DMS53 (cell line): ENCODE results near the gene MYCBP2.
"Not testable (repeated sequence)": the region's sequence is repeated elsewhere in the genome, so short reads cannot be mapped to it uniquely, and the experiment has no call there.

Experiments
- DNase-seq: peaks from one replicate; lab custom pipeline; 2025; lab: John Stamatoyannopoulos, UW

Gene MYCBP2

DNA sequence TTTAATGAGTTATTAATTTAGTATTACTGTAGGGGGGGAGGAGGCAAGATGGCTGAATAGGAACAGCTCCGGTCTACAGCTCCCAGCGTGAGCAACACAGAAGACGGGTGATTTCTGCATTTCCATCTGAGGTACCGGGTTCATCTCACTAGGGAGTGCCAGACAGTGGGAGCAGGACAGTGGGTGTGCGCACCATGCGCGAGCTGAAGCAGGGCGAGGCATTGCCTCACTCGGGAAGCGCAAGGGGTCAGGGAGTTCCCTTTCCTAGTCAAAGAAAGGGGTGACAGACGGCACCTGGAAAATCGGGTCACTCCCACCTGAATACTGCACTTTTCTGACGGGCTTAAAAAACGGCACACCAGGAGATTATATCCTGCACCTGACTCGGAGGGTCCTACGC lies 127.9 kb downstream of the MYCBP2 start:
- not testable (repeated sequence) for DNase-seq

GRCh38 chr13:77196052-77196618 lies 130.8 kb downstream of the MYCBP2 start:
- no peak for DNase-seq

DNA sequence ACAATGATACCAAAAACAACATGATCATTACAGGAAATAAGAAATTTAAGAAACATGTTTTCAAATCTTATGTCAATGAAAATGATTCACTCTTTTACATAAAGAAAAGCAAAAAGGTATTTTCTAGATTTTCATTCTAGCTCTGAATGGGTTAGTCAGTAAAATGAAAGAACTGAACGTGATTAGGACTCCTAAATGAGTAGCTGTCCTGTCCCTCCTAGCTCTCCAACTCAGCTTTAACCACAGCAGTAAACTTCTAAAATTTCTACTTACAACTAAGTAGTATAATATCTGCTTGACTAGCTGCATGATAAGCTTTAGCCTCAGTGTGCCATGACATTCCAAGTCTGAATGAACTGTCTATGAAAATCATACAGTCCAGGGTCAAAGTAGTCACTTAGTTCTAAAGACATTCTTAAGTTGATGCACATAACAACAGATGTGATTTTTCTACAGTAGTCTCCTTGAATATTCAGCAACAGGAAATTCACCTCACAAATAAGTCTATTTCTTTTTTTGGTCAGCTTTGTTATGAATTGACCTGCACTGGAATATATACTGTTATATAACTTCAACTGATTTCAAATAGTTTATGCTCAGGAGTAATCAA lies 136.4 kb downstream of the MYCBP2 start:
- DNase-seq: no peak

DNA sequence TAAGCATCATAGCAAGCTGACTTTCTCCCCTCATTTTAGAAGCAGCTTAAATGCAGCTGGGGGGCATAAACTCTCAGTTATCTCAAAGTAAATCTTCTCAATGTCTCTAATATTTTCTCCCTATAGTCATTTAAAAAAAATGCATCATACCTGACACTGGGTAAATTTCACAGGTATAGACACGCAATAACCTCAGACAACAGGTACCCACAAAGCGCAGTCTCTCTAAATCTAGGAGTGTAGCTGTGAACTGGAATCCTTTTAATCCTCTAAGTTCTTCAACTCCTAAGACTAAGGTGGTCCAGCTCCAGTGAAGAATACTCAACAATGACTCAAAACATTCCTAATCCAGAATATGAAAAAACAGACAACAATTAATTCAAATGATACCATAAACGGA lies 141.2 kb downstream of the MYCBP2 start:
- DNase-seq: no peak

- DNase-seq: no peak
Measured at GRCh38 chr13:77184455-77184854, 142.4 kb downstream of the MYCBP2 start.

GRCh38 chr13:77180011-77180410 lies 146.9 kb downstream of the MYCBP2 start:
- DNase-seq: no peak

GRCh38 chr13:77177646-77178045 lies 149.2 kb downstream of the MYCBP2 start:
- DNase-seq: no peak

GRCh38 chr13:77176350-77176749 lies 150.5 kb downstream of the MYCBP2 start:
- DNase-seq: peak; percentile 16

GRCh38 chr13:77172650-77173049 lies 154.2 kb downstream of the MYCBP2 start:
- DNase-seq: no peak

GRCh38 chr13:77171451-77171850 lies 155.4 kb downstream of the MYCBP2 start:
- DNase-seq: no peak

DNA sequence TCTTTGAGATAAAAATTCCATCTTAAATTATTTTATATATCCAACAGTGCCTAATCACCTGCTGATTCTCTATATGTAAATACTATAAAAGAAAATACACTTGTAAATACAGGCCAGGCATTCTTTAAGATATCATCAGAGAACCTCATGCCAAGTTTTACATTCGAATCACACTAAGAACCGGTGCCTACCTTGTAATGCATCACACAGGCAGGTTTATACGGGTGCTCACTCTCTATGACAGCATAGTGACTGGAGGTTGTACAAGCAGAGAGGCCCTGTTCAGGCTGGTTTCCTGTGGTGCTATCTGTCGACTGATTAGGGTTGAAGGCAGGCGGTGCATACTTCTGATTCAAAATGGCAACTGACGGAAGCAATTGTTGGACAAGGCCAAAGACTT lies 158.7 kb downstream of the MYCBP2 start:
- no peak for DNase-seq

DNA sequence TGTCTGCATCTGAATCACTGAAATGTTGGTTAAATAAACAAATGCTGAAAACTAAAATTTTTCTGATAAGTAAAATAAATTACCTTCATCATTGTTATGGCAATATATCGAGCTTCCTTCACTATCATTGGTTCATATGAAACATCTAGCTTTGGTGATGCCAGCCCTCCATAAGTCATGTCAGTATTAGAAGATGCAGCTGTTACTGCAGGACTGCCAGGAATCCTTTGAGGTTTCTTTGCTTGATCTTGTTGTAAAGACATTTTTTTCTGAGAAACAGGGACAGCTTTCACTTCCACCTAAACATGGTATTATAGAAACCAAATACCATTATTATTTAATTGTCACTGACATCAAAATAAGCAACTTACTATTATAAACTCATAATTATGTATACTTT lies 176.2 kb downstream of the MYCBP2 start:
- no peak for DNase-seq

DNA sequence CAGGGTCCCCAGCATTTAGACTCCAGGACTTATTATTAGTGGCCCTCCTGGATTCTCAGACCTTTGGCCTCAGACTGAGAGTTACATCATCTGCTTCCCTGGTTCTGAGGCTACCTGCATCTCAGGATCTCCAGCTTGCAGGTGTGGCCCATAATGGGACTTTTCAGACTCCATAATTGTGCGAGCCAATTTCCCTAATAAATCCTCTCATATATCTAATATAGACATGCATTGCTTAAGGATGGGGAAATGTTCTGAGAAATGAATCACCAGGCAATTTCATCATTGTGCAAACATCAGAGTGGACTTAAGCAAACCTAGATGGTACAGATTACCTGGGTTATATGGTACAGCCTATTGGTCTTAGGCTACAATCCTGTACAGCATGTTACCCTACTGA lies 183.5 kb downstream of the MYCBP2 start:
- peak; percentile 2 for DNase-seq

DNA sequence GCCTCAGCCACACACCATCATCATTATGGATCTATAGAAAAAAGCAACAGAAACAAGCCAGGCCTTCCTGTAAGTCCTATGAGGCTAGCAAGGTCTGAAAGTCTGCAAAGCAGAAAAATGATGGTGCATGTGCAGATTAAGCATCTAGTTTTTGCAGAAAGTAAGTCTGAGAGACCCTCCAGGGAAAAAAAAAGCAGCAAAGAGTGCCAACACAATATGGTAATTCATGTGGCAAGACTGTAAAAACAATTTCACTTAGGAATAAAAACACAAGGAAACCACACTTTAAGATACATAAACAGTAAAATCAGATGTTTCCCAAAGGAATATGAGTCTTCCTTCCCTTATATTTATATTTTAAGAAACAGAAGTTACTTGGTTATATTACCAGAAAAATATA lies 187.6 kb downstream of the MYCBP2 start:
- no peak for DNase-seq

DNA sequence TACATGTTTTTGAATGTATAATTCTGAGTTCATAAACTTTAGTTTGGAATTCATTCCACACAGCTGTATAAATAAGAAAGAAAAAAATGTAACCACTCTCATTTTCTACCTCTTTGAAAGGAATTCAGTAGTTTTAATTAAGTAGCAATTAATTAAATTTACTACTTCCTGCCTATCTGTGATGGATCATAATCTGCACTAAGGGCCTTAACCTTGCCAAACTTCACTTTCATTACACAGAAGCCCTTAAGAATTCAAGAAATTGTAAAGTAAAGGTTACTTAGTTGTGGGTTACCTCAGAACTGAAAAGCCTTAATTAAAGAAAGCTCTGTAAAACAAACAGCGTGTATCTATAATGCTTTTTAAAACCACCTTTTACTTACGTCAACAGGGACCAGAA lies 188.1 kb downstream of the MYCBP2 start:
- DNase-seq: no peak

- DNase-seq: no peak
Measured at GRCh38 chr13:77136902-77137420, 189.9 kb downstream of the MYCBP2 start.

GRCh38 chr13:77124423-77124822 lies 202.5 kb downstream of the MYCBP2 start:
- no peak for DNase-seq

DNA sequence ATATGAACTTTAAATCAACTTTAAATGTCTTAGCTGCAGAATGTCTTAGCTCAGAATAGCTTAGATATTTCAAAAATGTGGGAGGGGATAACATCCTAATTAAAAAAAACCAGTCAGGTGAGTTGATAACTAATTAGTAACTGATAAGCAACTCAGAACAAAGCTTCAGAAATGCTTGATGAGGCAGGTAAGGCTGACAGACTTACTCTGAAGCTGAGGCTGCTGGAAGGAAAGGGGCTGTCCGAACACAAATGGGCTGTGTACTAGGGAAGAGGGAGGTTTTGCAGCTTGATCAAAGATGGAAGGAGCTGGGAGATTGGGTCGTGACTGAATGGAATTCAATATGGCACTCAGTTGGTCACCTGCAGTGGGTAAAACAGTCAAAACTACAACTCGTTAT lies 208.8 kb downstream of the MYCBP2 start:
- no peak for DNase-seq

GRCh38 chr13:77114271-77114670 lies 212.6 kb downstream of the MYCBP2 start:
- no peak for DNase-seq

GRCh38 chr13:77113496-77113895 lies 213.4 kb downstream of the MYCBP2 start:
- DNase-seq: no peak

- no peak for DNase-seq
Measured at GRCh38 chr13:77105051-77105450, 221.8 kb downstream of the MYCBP2 start.

- DNase-seq: no peak
Measured at GRCh38 chr13:77099415-77099814, 227.5 kb downstream of the MYCBP2 start.

GRCh38 chr13:77095288-77095687 lies 231.6 kb downstream of the MYCBP2 start:
- DNase-seq: no peak

GRCh38 chr13:77094773-77095172 lies 232.1 kb downstream of the MYCBP2 start:
- DNase-seq: no peak
